Measurements from ENCODE around the gene RNU6-1.

- TF ChIP-seq CTCF (IDR thresholded peaks at IDR 0.05) (no peak), EZH2 (IDR thresholded peaks at IDR 0.05; ENCODE audit: borderline replicate concordance, insufficient read depth, low read depth, low read length, poor library complexity, severe bottlenecking) (no peak)
Measured at GRCh38 chr15:67806536-67806935, 33.3 kb downstream of the RNU6-1 start.

Data from B cell (primary cell).